Ascending aorta (tissue), 2 donors: ENCODE measurements around the gene RSPO1. TPM values are rescaled to one million over a fixed set of nuclear protein-coding genes. Genes with fewer than 3 reads are reported as not detected.
A peak's percentile ranks its signal among the peaks of the same experiment; 100 is the strongest.

Experiments
- DNase-seq, 2 donors: peaks; one replicate each; pipeline ENCODE4 v3.0.0-alpha.2; 2019; ENCODE audit warnings: low spot score in 2 of 2
- H3K27ac ChIP-seq, 2 donors: fragments of 200-600 bp; sonication (generic); one replicate each; pipeline ENCODE4 v1.5.1; 2016 to 2017; ENCODE audit warnings: mild to moderate bottlenecking in 1 of 2
- H3K27me3 ChIP-seq: fragments of 200-600 bp; sonication (generic); one replicate; pipeline ENCODE4 v1.5.1; 2017
- H3K36me3 ChIP-seq, 2 donors: fragments of 200-600 bp; sonication (generic); one replicate each; pipeline ENCODE4 v1.5.1; 2016
- H3K4me1 ChIP-seq, 2 donors: fragments of 200-600 bp; sonication (generic); one replicate each; pipeline ENCODE4 v1.5.1; 2016 to 2017; ENCODE audit warnings: mild to moderate bottlenecking in 1 of 2
- H3K4me3 ChIP-seq, 2 donors: fragments of 200-600 bp; sonication (generic); one replicate each; pipeline ENCODE4 v1.5.1; 2016 to 2017; ENCODE audit warnings: mild to moderate bottlenecking in 1 of 2
- H3K9me3 ChIP-seq, 2 donors: fragments of 200-600 bp; sonication (generic); one replicate each; pipeline ENCODE4 v1.5.1; 2016
- CTCF ChIP-seq, 3 experiments: fragments of 200-600 bp in 2 of 3; fragments of 450-650 bp in 1 of 3; sonication (generic) in 2 of 3; IDR thresholded peaks; one replicate each; pipeline ENCODE4 v1.5.1; 2016 to 2019; ENCODE audit warnings: antibody characterized with exemption in 3 of 3, mild to moderate bottlenecking in 1 of 3, moderate library complexity in 1 of 3
- intact Hi-C: fragments of 100-400 bp; cut with DNase I; formaldehyde crosslinking; loops from one replicate; pipeline ENCODE4 v1.15.1; 2023
- total RNA-seq: library from RNA; depleted of rRNA; stranded (reverse); fragments of >200 nt; gene quantifications from one replicate; pipeline ENCODE4 v1.1.0, GENCODE V29; 2016

The RSPO1 gene
- total RNA-seq, 1 donor from 2014 or later = not detected

DNA sequence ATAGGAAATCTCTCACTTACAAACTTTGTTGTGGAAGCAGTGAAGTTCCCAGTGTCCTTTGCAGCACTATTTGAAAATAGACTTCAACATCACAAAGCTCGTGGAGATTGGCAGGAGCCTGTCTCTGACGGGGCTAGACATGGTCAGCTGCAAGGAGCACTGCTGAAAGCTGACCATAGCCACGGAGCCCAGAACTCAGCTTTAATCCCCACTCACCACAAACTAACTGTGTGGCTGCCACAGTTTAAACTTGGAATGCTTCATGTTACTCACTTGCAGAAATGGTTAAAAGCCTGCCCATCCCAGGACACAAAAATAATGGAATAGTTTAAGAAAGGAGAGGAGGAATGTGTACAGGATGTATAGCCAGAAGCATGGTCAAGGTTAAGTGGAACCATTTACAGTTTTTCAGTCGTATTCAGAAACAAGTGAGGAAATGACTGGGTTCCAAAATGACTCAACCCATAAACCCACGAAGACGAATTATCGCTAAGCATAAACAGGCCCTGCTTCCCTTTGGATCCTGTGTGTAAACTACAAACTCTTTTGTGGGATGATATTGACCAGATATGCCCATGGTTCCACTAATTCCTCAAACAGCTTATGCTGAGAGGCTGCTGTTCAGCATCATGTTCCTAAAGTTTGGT, 59.7 kb downstream of the RSPO1 start:
- Histone ChIP-seq H3K27me3 (no peaks in the 10 kb centered on the region), H3K27ac (no peak overlapping the region), H3K4me3 (no peak overlapping the region), H3K4me1 (no peaks in the 10 kb centered on the region), H3K9me3 (no peaks in the 10 kb centered on the region), H3K36me3 (peaks cover 84 to 92% of the 10 kb centered on the region in 2 donors)
- TF ChIP-seq CTCF (IDR thresholded peaks at IDR 0.05) = no peak
- intact Hi-C loops = no loop called here
- DNase-seq = no peak

DNA sequence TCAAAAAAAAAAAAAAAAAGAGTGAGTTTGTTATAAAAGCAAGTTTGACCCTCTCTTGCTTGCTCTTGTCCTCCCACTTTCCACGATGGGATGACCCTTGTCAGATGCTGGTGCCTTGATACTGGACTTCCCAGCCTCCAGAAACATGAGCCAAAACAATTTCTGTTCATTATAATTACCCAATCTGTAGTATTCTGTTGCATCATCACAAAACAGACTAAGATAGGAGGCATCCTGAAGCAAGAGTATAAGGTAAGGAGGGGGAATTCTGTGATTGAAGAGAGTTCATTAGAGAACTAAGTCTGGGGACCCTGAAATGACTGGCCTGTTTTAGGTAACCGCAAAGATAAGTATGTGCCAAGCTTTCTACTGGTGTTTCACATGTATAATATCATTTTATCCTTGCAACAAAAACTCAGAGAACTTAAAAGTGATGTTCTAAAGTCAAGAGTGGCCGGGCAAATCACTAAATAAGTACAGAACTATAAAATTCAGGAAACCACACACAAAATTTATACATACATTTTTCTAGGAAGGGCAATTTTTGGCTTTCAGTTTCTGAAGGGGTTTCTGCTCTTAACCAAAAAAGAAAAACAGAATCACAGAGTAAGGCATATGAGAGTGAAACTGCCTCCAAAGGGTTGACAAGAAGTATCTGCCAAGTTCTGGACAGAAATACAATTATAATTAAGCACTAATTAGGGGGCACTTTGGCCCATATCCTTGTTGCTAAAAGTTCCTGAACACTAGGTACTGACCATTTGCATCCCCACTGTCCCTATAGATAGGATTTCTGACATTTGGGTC, 64.0 kb downstream of the RSPO1 start:
- no peaks in the 10 kb centered on the region for H3K9me3 ChIP-seq
- TF ChIP-seq CTCF (IDR thresholded peaks at IDR 0.05) = no peak
- H3K27ac ChIP-seq = no peak overlapping the region
- DNase-seq = no peak
- H3K4me1 ChIP-seq = no peaks in the 10 kb centered on the region
- H3K4me3 ChIP-seq = no peak overlapping the region
- intact Hi-C loops = no loop called here
- H3K27me3 ChIP-seq = no peaks in the 10 kb centered on the region
- H3K36me3 ChIP-seq = peaks cover 89 to 97% of the 10 kb centered on the region in 2 donors

GRCh38 chr1:37567023-37567422, 67.7 kb downstream of the RSPO1 start:
- intact Hi-C loops = no loop called here
- no peak overlapping the region for H3K27ac ChIP-seq
- H3K9me3 ChIP-seq = no peaks in the 10 kb centered on the region
- no peaks in the 10 kb centered on the region for H3K27me3 ChIP-seq
- no peak for TF ChIP-seq CTCF (IDR thresholded peaks at IDR 0.05)
- DNase-seq = no peak
- H3K36me3 ChIP-seq = peaks cover 60 to 72% of the 10 kb centered on the region in 2 donors
- H3K4me1 ChIP-seq = no peaks in the 10 kb centered on the region
- H3K4me3 ChIP-seq = no peak overlapping the region

DNA sequence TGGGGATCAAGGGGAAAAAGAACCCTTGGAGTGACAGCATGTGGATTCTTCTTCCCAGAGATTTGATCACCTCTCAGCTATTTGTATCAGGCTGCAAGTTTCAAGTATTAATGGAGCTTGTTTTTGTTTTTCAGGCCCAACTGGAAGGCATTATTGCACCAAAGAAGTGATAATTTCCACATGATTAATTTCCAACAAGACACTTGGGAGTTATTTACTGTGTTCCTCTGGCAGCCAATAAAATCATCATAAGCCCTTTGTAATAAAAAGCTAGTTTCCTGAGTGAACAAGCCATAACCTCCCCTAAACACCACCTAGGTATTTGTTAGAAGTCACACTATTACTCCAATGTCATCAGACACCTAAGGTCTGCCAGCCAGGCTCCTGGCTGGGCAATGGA, 69.8 kb downstream of the RSPO1 start:
- Histone ChIP-seq H3K36me3 (peaks cover 41 to 54% of the 10 kb centered on the region in 2 donors), H3K4me3 (no peak overlapping the region), H3K4me1 (no peaks in the 10 kb centered on the region), H3K27me3 (no peaks in the 10 kb centered on the region), H3K27ac (peak overlapping the region in 1 of 2 donors; percentile 22), H3K9me3 (no peaks in the 10 kb centered on the region)
- DNase-seq = no peak
- TF ChIP-seq CTCF (IDR thresholded peaks at IDR 0.05) = no peak
- intact Hi-C loops = no loop called here

- Histone ChIP-seq H3K36me3 (peaks cover 24 to 34% of the 10 kb centered on the region in 2 donors), H3K27ac (no peak overlapping the region), H3K27me3 (no peaks in the 10 kb centered on the region), H3K4me1 (no peaks in the 10 kb centered on the region), H3K4me3 (no peak overlapping the region), H3K9me3 (no peaks in the 10 kb centered on the region)
- DNase-seq = no peak
- TF ChIP-seq CTCF (IDR thresholded peaks at IDR 0.05) = no peak
- intact Hi-C loops = no loop called here
These were observed 71.7 kb downstream of the RSPO1 start for GRCh38 chr1:37562984-37563383.

Other genes with a start within 250 kb of the RSPO1 start
- gene ZC3H12A, start 160.3 kb downstream of the RSPO1 start, total RNA-seq = 12.8 TPM
- 12.3 TPM for gene MEAF6, start 120.1 kb downstream of the RSPO1 start, total RNA-seq
- 14.4 TPM for gene SNIP1, start 80.6 kb downstream of the RSPO1 start, total RNA-seq
- gene DNALI1, start 78.0 kb downstream of the RSPO1 start, total RNA-seq = 2.2 TPM
- gene GNL2, start 39.0 kb downstream of the RSPO1 start, total RNA-seq = 17.0 TPM
- 0.75 TPM for gene CDCA8, start 57.6 kb upstream of the RSPO1 start, total RNA-seq
- gene EPHA10, start 130.2 kb upstream of the RSPO1 start, total RNA-seq = 0.11 TPM
- gene MANEAL, start 159.0 kb upstream of the RSPO1 start, total RNA-seq = 0.43 TPM
- 284 TPM for gene C1orf122, start 172.9 kb upstream of the RSPO1 start, total RNA-seq
- 9.7 TPM for gene YRDC, start 173.3 kb upstream of the RSPO1 start, total RNA-seq
- gene MTF1, start 224.7 kb upstream of the RSPO1 start, total RNA-seq = 10.6 TPM